HCT116 (cell line): ENCODE measurements around the gene LBR.

Experiments used
- CEBPB ChIP-seq: IDR thresholded peaks from 2 replicates; pipeline ENCODE4 v1.6.1; 2012; ENCODE audit warnings: low read depth
- EGR1 ChIP-seq: IDR thresholded peaks from 2 replicates; pipeline ENCODE4 v1.6.1; 2012; ENCODE audit warnings: low read depth
- EZH2 ChIP-seq: fragments of 200-600 bp; sonication (generic); IDR thresholded peaks from 2 replicates; pipeline ENCODE4 v1.6.1; 2017; ENCODE audit warnings: antibody characterized with exemption, mixed run types
- EZH2phosphoT487 ChIP-seq: fragments of 200-600 bp; IDR thresholded peaks from 2 replicates; pipeline ENCODE4 v1.6.1; 2018; ENCODE audit warnings: antibody characterized with exemption, borderline replicate concordance
- JUND ChIP-seq: IDR thresholded peaks from 2 replicates; pipeline ENCODE4 v1.6.1; 2012
- POLR2A ChIP-seq: IDR thresholded peaks from 2 replicates; pipeline ENCODE4 v1.7.0; 2011; ENCODE audit warnings: borderline replicate concordance; ENCODE audit not compliant: insufficient read depth, insufficient read length; ENCODE audit errors: extremely low read depth
- POLR2AphosphoS5 ChIP-seq: IDR thresholded peaks from 2 replicates; pipeline ENCODE4 v1.6.1; 2011; ENCODE audit warnings: mild to moderate bottlenecking, low read depth, low read length, moderate library complexity
- RAD21 ChIP-seq: IDR thresholded peaks from 2 replicates; pipeline ENCODE4 v1.6.1; 2012; ENCODE audit warnings: low read depth, mild to moderate bottlenecking
- SIN3A ChIP-seq: IDR thresholded peaks from 2 replicates; pipeline ENCODE4 v1.6.1; 2012; ENCODE audit warnings: low read depth
- SP1 ChIP-seq: IDR thresholded peaks from 2 replicates; pipeline ENCODE4 v1.6.1; 2012; ENCODE audit warnings: low read depth
- TCF7L2 ChIP-seq: IDR thresholded peaks from 2 replicates; pipeline ENCODE4 v1.7.0; 2011; ENCODE audit warnings: borderline replicate concordance, inconsistent platforms; ENCODE audit not compliant: insufficient read depth, insufficient read length; ENCODE audit errors: extremely low read depth
- ZNF274 ChIP-seq: fragments of 200-500 bp; sonication (Bioruptor generic); IDR thresholded peaks from 2 replicates; pipeline ENCODE4 v1.6.1; 2014; ENCODE audit warnings: mild to moderate bottlenecking, low read depth, low read length, inconsistent platforms
- TF ChIP-seq, protein P1 (sequence below), 3 experiments: fragments of 200-600 bp in 1 of 3; sonication (generic) in 1 of 3; IDR thresholded peaks in 2 of 3; conservative IDR thresholded peaks in 1 of 3; 2 replicates each; pipeline ENCODE4 v1.5.1; 2012 to 2017; ENCODE audit warnings: low read depth in 2 of 3, low read length in 2 of 3, antibody characterized with exemption in 1 of 3, borderline replicate concordance in 1 of 3, control low read depth in 1 of 3, mild to moderate bottlenecking in 1 of 3, mixed read lengths in 1 of 3, mixed run types in 1 of 3, moderate library complexity in 1 of 3; ENCODE audit not compliant: insufficient read depth in 1 of 3
- TF ChIP-seq, protein P2 (sequence below): IDR thresholded peaks from 2 replicates; pipeline ENCODE4 v1.6.1; 2012; ENCODE audit warnings: low read depth

DNA sequence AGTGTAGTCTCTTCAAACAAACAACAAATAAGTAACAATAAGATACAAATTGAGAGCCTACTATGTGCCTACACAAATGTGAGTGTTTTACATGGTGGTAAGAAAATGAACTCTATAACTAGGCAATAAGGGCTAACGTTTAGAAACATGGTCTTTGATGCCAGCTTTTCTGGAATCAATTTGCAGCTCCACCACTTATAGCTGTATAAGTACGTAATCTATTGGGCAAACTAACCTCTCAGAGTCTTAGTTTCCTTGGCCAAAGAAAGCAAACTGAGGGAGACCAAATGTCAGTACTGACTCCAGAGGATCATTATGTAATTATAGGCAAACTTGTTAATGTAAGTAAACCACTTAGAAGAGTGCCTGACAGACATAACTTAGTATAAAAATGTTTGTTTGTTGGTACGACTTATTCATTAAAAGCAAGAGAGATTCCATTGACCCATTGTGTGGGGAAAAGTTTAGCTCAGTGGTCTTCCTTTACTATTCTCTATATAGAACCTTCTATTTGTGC is 59.7 kb downstream of the LBR start:
- TF ChIP-seq, protein P1, sequence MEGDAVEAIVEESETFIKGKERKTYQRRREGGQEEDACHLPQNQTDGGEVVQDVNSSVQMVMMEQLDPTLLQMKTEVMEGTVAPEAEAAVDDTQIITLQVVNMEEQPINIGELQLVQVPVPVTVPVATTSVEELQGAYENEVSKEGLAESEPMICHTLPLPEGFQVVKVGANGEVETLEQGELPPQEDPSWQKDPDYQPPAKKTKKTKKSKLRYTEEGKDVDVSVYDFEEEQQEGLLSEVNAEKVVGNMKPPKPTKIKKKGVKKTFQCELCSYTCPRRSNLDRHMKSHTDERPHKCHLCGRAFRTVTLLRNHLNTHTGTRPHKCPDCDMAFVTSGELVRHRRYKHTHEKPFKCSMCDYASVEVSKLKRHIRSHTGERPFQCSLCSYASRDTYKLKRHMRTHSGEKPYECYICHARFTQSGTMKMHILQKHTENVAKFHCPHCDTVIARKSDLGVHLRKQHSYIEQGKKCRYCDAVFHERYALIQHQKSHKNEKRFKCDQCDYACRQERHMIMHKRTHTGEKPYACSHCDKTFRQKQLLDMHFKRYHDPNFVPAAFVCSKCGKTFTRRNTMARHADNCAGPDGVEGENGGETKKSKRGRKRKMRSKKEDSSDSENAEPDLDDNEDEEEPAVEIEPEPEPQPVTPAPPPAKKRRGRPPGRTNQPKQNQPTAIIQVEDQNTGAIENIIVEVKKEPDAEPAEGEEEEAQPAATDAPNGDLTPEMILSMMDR (IDR thresholded peaks at IDR 0.05 in 2 of 3, conservative IDR thresholded peaks at IDR 0.05 in 1 of 3; ENCODE audit: borderline replicate concordance in 1 of 3, insufficient read depth in 1 of 3, low read depth in 2 of 3, low read length in 2 of 3): no peak
- TF ChIP-seq POLR2AphosphoS5: no peak
- TF ChIP-seq, protein P2, sequence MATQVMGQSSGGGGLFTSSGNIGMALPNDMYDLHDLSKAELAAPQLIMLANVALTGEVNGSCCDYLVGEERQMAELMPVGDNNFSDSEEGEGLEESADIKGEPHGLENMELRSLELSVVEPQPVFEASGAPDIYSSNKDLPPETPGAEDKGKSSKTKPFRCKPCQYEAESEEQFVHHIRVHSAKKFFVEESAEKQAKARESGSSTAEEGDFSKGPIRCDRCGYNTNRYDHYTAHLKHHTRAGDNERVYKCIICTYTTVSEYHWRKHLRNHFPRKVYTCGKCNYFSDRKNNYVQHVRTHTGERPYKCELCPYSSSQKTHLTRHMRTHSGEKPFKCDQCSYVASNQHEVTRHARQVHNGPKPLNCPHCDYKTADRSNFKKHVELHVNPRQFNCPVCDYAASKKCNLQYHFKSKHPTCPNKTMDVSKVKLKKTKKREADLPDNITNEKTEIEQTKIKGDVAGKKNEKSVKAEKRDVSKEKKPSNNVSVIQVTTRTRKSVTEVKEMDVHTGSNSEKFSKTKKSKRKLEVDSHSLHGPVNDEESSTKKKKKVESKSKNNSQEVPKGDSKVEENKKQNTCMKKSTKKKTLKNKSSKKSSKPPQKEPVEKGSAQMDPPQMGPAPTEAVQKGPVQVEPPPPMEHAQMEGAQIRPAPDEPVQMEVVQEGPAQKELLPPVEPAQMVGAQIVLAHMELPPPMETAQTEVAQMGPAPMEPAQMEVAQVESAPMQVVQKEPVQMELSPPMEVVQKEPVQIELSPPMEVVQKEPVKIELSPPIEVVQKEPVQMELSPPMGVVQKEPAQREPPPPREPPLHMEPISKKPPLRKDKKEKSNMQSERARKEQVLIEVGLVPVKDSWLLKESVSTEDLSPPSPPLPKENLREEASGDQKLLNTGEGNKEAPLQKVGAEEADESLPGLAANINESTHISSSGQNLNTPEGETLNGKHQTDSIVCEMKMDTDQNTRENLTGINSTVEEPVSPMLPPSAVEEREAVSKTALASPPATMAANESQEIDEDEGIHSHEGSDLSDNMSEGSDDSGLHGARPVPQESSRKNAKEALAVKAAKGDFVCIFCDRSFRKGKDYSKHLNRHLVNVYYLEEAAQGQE: no peak
- TF ChIP-seq ZNF274: no peak
- TF ChIP-seq JUND: no peak
- TF ChIP-seq EZH2phosphoT487: no peak
- TF ChIP-seq EZH2: no peak
- no peak for TF ChIP-seq SIN3A
- no peak for TF ChIP-seq TCF7L2
- TF ChIP-seq POLR2A: no peak
- no peak for TF ChIP-seq EGR1
- TF ChIP-seq SP1: no peak
- no peak for TF ChIP-seq CEBPB
- no peak for TF ChIP-seq RAD21
